GM19455 (cell line): ENCODE measurements around the gene NAALADL2.
"Not testable (repeated sequence)": the region's sequence is repeated elsewhere in the genome, so short reads cannot be mapped to it uniquely, and the experiment has no call there.

Experiments used
- ATAC-seq: cut with Tn5 transposase; IDR thresholded peaks from one replicate; pipeline ENCODE4 v1.9.1; 2021; ENCODE audit not compliant: unreplicated experiment

Gene NAALADL2

DNA sequence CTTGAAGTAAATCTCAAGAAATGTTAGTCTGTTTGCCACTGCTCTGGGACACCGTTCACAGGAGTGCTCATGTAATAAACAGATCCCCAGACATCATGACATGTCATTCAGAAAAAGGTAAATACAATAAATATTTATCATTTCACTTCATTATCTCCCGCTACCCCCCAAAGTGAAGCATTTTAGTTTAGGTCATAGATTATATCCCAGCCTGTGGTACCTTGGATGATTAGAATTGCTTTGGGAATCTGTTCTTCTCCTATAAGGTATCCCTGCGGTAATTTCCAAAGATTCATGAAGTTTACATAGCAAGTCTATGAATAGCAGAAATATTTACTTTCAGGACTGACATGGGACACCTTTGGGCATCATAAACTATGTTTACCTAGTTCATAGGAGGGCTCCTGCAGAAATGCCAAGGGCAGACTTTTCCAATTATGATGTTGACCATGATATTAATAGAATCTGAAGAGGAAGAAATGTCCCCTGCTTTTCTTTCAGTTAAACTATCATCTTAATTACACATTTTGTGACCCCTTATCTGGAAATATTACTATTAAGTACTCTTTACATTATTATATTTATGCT lies 268.0 kb downstream of the NAALADL2 start:
- ATAC-seq, result no peak

DNA sequence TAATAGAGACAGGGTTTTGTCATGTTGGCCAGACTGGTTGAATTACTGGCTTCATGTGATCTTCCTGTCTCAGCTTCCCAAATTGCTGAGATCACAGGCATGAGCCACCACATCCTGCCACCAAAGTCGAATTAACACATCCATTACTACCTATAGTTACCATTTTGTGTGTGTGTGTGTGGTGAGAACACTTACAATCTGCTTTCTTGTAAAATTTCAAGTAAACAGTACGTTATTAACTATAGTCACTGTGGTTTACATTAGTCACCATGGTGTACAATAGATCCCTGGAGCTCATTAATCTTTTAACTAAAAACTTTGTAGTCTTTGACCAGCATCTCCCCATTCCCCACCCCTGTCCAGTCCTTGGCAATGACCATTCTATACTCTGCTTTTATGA lies 270.0 kb downstream of the NAALADL2 start:
- ATAC-seq, result no peak

DNA sequence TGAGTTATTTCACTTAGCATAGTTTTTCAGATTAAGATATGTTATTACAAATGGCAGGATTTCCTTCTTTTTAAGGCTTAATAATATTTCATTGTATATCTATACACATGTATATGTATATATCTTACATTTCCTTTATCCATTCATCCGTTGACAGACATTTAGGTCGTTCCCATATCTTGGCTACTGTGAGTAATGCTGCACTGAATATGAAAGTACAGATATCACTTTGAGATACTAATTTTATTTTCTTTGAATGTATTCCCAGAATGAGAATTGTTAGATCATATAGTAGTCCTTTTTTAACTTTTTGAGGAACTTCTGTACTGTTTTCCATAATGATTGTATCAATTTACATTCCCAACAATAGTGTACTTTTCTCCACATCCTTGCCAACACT lies 270.4 kb downstream of the NAALADL2 start:
- no peak for ATAC-seq

DNA sequence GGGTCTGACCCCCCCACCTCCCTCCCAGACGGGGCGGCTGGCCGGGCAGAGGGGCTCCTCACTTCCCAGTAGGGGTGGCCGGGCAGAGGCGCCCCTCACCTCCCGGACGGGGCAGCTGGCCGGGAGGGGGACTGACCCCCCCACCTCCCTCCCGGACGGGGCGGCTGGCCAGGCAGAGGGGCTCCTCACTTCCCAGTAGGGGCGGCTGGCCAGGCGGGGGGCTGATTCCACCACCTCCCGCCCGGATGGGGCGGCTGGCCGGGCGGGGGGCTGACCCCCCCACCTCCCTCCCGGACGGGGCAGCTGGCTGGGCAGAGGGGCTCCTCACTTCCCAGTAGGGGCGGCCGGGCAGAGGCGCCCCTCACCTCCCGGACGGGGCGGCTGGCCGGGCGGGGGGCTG lies 272.7 kb downstream of the NAALADL2 start:
- ATAC-seq, result not testable (repeated sequence)

DNA sequence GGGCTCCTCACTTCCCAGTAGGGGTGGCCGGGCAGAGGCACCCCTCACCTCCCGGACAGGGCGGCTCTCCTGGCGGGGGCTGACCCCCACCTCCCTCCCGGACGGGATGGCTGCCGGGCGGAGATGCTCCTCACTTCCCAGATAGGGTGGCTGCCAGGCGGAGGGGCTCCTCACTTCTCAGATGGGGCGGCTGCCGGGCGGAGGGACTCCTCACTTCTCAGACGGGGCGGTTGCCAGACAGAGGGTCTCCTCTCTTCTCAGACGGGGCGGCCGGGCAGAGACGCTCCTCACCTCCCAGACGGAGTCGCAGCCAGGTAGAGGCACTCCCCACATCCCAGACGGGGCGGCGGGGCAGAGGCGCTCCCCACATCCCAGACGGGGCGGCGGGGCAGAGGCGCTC lies 273.6 kb downstream of the NAALADL2 start:
- not testable (repeated sequence) for ATAC-seq

DNA sequence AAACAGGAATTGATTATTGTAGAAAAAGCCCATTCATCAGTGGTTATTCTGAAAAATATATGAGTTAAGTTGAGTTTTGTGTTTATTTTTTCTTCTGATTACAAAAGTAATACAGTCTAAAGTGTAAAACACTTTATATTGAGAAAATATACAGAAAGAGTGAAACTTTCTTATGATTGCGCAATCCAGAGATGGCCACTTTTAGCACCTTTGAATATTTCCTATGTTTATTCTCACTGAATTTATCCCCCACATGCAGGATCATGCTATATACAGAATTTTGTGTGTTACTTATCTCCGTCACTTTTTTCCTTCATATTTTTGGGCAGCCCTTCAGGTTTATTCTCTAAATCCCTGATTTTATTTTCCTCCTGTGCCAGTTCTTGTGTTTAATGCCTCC lies 285.2 kb downstream of the NAALADL2 start:
- no peak for ATAC-seq

DNA sequence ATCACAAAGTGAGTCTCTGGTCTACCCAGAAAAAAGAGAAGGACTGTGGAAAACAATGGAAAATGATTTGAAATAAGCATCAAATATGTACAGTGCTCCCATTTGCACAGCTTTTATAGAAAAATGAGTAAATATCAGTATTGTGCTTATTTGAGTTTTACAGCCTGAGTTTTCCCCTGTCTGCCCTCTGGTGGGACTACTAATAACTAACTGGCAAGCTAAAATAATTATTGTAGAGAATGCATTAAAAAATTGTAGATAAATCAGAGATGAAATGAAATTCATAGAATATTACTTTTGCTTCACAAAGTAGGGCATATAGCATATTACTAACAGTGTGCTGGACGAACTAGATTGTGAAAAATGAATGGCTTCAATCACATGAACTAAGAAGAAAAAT lies 287.1 kb downstream of the NAALADL2 start:
- ATAC-seq, result no peak

DNA sequence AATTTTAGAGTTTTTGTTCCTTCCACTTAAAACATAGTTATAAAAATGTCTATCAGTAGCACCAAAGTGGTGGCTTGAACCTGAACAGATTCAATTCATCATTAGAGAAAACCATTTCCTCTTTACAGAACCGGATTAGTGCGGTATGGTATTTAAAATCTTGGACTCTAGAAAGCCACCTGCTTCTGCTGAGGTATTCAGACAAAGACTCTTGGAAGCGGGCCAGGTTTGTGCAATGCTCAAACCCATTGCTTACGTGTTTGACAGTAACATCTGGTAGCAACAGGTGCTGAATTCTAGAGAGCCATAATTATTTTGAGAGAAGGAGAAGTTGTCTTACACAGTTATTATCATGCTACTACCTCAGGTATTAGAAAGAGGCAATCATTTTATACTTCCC lies 290.5 kb downstream of the NAALADL2 start:
- peak; percentile 59 for ATAC-seq

DNA sequence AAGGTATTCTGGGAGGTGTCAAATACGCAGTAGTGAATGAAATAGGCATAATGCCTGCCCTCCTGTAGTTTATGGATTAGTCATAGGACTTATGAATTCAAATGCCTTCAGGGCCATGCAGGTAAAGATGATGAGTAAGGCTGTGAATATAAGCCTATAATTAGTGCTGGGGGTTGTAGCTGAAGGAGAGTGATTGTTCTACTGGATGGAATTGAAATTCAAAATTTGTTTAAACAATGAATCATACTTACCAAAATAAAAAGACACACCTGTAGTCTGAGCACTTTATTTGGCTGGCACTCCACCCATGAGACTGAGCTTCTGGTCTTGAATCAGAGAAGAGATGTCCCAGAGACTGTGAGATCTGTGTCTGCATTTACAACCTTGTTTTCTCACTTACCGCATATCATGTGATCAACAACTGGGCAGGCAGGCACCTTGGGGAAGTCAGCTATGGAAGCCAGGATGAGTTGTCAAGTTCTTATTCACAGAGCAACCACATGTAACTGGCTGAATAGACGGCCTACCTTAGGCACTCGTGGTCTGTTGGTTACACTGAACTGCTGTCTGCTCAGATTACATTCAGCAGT lies 291.8 kb downstream of the NAALADL2 start:
- no peak for ATAC-seq

DNA sequence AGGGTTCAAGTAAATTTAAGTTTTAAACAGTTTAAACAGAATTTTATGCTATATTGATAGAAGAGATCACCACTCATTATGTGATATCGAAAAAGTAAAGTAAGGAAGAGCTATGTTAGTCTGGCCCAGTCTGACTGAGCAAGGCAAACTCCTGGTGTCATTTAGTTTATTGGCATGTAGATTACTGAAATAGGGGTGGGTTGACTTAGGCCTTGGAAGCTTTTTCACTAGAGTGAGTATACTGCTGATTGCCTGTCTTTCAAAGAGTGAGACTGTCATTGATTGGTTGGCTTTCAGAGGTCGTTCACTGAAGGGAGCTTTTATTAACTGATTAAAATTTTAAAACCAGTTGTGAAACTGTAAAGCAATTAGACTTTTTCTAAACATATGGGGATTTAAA lies 294.5 kb downstream of the NAALADL2 start:
- no peak for ATAC-seq

DNA sequence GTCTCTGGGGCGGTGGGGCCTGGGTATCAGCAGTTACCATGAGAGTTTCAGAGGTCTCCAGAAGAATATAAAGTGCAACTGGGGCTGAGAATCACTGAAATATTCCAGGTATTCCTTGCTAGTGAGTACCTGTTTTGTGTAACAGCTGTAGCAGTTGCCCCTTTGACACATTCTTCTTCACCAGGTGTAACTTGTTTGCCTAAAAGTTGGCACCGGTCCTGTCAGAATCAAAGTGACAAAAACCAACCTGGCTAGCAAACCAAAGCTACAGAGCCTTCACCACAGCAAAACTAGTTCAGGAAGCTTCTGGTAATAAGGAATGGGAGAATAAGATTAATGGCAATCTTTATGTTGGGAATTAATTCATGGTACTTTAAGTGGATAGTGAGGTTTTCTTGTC lies 296.0 kb downstream of the NAALADL2 start:
- no peak for ATAC-seq

DNA sequence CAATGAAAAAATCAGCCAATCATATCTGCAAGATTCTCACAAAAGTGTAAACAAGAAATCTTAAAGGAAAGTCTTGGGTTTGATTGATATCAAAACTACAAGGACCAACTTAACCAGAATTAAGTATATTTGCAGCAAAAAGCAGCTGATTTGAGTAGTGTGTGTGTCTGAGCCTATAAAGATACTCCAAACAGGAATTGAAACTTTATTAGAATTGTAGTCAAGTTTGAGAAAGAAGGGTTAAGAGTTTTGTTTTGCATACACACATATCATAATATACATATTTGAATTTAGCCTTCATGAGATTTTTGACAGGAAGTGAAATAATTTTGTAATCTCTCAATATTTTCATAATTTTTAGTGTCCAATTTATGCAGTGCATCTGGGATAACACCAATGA lies 300.1 kb downstream of the NAALADL2 start:
- ATAC-seq, result no peak

DNA sequence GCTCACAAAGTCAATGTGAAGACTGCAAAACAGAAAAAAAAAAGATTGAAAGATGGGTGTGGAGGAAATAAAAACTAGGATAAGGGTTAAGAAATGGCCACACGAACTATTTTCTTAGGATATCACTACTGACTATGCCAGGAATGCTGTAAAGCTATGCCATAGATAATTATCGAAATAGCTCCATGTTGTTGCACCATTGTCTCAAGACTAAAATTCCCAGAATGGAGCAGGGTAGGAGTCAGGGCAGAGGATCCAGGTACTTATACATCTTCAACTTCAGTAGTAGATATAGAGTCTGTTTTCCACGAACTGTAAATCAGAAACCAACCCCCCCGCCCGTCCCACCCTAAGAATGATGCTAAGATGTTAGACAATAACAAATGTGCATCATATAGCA lies 302.2 kb downstream of the NAALADL2 start:
- no peak for ATAC-seq

DNA sequence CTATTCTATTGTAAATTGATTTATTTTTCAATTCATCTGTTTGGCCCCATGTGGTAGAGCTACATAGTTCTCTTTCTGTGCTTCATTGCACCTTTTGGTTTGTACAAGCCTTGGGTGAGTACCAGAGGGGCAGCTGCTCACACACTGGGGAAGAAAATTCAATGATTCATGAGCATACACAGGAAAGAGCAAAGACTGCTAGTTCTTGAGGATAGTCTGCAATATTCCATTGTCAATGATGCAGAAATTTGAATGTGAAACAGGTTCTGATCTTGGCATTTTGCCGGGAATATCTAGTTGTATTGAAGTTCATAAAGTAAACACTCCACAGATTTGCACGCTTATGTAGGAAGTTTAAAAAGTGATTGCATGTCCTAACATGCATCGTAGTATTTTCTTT lies 304.6 kb downstream of the NAALADL2 start:
- no peak for ATAC-seq

DNA sequence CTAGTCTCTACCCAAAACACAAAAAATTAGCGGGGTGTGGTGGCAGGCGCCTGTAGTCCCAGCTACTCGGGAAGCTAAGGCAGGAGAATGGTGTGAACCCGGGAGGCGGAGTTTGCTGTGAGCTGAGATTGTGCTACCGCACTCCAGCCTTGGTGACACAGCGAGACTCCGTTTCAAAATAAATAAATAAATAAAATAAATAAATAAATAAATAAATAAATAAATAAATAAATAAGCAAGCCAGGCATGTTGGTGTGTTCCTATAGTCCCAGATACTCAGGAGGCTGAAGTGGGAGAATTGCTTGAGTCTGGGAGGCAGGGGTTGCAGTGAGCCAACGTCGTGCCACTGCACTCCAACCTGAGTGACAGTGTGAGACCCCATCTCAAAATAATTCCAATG lies 314.0 kb downstream of the NAALADL2 start:
- not testable (repeated sequence) for ATAC-seq

DNA sequence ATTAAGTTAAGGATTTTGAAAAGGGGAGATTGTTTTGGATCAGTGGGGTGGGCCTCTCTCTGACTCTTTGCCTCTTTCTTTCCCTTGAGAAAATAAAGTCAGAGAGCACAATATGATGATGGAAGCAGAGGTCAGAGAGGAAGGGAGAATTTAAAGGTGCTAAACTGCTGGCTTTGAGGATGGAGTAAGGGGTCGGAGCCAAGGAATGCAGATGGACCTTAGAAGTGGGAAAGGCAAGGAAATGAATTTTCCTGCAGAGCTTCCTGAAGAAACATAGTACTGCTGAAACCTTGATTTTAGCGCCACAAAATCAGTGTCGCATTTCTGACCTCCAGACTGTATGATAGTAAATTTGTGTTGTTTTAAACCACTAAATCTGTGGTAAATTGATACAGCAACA lies 317.4 kb downstream of the NAALADL2 start:
- no peak for ATAC-seq

DNA sequence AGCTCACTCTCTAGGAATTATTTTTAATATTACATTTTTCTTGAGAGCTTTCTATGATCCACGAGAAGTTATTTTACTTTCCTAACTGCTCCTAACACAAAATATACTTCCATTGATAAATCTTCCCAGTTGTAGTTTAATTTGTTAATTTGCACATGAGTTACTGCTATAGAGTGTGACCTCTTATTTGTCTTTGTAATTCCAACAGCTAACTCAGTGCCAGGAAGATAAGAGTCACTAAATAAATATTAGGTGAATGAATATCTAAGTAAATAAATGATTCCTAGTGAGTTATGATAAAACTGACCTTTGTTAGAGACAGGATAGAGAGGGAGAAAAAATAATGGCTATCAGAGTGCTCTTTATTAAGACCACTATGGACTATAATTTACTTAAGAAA lies 319.9 kb downstream of the NAALADL2 start:
- no peak for ATAC-seq

DNA sequence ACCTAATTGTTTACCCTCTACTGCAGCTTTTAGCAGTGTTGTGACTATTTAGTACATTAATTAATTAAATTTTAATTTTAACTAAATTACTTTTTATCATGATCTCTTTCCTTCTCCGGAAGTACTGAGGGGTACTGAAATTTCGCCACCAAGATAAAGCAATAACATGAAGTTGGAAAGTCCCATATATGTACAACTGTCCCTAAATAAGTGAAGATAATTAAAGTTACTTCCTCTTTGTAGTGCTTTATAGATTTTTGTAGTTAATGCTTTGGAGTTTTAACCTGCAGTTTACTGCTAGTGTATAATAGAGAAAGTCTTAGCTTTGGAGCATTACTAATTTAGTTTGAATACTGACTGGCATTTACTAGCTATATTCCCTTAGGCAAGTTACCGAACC lies 325.3 kb downstream of the NAALADL2 start:
- no peak for ATAC-seq

DNA sequence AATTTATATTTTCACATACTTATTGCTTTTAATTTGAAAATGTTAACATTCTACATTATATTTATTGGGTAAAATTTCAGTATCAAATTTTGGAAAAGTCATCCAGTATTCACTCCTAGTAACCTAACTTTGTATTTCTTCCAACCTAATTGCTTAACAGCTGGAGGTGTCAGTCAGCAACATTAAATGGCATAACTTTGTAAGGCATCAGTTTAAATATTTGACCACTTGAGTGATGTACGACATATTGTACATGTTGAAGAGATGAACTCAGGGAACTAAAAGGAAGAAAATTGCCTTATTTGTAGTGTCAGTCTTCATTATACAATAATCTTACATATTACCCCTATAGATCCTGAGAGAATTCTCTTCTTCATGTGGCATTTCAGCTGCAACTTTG lies 326.8 kb downstream of the NAALADL2 start:
- no peak for ATAC-seq

DNA sequence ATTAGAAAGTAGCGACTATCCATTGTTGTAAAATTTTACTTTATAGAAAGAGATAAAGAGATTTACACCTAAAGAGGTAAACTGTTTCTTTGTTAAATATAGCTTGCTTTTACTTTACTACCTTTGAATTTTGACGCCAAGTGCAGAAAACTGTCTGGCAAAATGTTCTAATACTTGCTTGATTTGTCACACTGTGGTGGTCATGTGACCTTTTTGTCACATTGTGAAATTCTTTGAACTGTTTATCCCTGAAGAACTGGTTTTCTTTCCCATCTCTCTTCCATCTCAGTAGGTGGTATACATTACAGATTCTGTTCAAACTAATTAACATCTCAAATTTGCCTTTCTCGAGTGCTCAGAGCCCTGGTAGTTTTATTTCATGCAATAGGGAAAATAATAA lies 327.4 kb downstream of the NAALADL2 start:
- ATAC-seq, result no peak

DNA sequence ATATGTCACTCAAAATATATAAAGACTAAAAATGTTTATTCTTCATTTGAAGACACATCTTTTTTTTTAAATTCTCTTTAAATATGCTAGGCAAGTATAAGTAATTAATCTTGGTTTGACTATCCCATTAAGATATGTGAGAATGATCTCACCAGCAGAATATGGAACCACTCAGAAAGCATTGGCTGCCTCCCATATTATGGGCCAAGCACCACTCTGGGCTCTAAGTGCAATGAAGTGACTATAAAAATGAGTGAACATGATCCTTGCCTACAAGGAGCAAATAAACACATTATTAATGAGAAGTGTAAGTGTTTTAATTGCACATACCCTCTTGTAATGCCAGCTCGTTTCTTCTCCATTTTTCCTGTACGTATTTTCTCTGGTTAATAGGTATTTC lies 328.5 kb downstream of the NAALADL2 start:
- ATAC-seq, result no peak

DNA sequence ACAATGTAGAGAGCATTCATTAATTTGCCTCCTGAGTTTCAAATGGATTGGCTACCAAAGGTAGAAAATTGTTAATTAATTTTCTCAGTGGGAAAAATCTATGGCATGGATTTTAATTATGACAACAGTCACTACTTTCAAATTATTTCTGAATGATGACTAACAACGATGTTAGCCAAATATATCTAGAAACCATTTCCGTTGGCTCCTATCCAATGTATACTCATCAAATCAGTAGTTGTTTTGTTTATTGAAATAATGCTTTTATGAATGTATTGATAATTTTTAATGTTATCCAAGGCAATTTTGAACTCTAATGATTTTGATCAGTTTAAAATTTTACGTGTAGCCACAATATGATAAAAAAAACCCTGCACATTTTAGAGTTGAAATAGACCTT lies 333.4 kb downstream of the NAALADL2 start:
- ATAC-seq, result no peak

DNA sequence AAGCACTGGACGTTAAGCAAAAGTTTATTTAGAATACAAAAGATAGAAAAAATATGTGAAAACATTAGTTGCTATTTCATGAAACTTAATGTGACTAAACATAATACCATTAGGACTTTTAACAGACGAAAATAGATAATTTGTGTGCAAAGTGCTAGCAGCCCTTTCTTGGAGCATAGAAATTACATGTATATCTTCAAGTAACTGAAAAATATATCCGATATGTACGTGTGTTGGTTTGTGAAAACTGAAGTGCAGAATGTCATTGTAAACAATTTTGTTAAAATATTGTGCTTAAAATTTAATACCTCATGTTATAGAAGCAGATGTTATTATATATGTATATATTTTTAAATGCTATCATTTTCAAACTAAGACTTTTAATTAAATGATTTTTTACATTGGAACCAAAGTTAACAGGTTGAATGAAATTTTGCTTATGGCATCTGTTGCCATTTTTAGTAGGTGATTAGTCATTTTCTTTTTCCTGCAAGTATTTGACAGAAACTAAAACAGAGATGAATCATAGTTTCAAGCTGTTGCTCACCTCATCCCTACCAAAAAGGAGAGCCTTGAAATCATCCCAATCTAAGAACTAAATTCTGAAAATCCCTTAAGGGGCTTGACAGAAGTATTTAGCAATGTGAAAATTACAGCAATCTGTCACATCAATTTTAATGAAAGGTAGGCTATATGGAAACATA lies 334.8 kb downstream of the NAALADL2 start:
- ATAC-seq, result no peak
